ENCODE measurements around the gene EDN2. TPM values are rescaled to one million over a fixed set of nuclear protein-coding genes. Genes with fewer than 3 reads are reported as not detected.

EDN2 gene
- total and polyA plus RNA-seq, 2 of the 8 experiments (the other 6 are each of a cell fraction or from before 2014, with no cell fraction given): 0.32 to 0.39 TPM

DNA sequence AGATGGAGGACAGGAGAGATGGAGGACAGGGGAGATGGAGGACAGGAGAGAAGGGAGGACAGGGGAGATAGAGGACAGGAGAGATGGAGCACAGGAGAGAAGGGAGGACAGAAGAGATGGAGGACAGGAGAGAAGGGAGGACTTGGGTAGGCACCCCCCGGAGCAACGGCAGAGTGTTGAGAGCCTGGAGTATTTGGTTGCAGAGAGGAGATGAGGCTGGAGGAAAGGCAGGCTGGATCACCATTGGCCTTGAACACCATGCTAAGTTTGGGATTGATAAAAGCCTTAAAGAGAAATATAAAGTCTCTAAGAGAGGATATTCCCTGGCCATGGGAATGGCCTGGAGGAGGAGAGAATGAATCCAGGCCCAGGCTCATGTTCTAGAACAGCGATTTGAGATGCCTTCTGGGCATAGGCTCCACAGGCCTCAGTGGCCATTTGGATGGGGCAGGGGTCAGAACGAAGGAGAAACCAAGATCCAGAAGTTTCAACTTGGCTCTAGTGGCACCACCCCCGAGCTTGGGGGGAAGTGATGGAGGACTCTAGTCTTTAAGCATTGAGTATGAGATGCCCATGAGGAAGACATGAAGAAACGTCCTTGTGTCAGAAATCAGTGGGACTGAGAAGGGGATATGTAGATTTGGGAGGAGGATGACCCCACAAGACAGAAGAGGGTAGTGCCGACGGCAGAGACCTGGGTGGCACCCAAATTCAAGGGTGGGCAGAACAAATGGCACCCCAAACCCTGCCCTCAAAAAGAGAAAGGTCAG lies 47.9 kb upstream of the EDN2 start (continued):
- TF ChIP-seq CHD7 (IDR thresholded peaks at IDR 0.05; ENCODE audit: insufficient replicate concordance, low read length) (no peak), SIN3A (conservative IDR thresholded peaks at IDR 0.05 in 1 of 2, IDR thresholded peaks at IDR 0.05 in 1 of 2; ENCODE audit: low read depth in 1 of 2, low read length in 2 of 2) (no peak)
